ENCODE results near the gene ANO3. TPM values are rescaled to one million over a fixed set of nuclear protein-coding genes. Genes with fewer than 3 reads are reported as not detected.

Gene ANO3
- total and polyA plus RNA-seq, 2 of the 8 experiments (the other 6 are each of a cell fraction or from before 2014, with no cell fraction given): not detected

- TF ChIP-seq SP4 (IDR thresholded peaks at IDR 0.05; ENCODE audit: low read length) (no peak), GABPA (IDR thresholded peaks at IDR 0.05; ENCODE audit: borderline replicate concordance, insufficient read depth, low read length) (no peak), SIX5 (IDR thresholded peaks at IDR 0.05; ENCODE audit: low read depth, low read length) (no peak), NANOG (IDR thresholded peaks at IDR 0.05; ENCODE audit: insufficient read depth, low read depth, low read length, poor library complexity, severe bottlenecking) (no peak), JUND (IDR thresholded peaks at IDR 0.05; ENCODE audit: low read length) (no peak)
Observed at GRCh38 chr11:26558190-26558589, 226.3 kb downstream of the ANO3 start (continued).
